Central memory CD8-positive, alpha-beta T cell (primary cell): ENCODE data around the gene UQCRC1.

ENCODE experiments used
- ATAC-seq: fragments of 150-1000 bp; cut with Tn5 transposase; replicated peaks from 2 replicates; pipeline ENCODE4 v1.10.0; 2022; ENCODE audit warnings: mild to moderate bottlenecking, moderate FRiP score, moderate number of reproducible peaks; ENCODE audit not compliant: poor library complexity, severe bottlenecking; ENCODE audit errors: extremely low read depth
- DNase-seq, 2 donors: peaks; one replicate each; pipeline ENCODE4 v3.0.0; 2021; ENCODE audit warnings: low spot score in 2 of 2
- H3K27ac Mint-ChIP-seq: one replicate; pipeline ENCODE4 v1.8.0; 2022; ENCODE audit warnings: low read depth, mild to moderate bottlenecking, moderate library complexity, mixed read lengths
- H3K27me3 Mint-ChIP-seq: one replicate; pipeline ENCODE4 v1.8.0; 2022; ENCODE audit warnings: mixed read lengths
- H3K36me3 Mint-ChIP-seq: one replicate; pipeline ENCODE4 v1.8.0; 2022; ENCODE audit warnings: mild to moderate bottlenecking, moderate library complexity, mixed read lengths; ENCODE audit not compliant: insufficient read depth
- H3K4me1 Mint-ChIP-seq: one replicate; pipeline ENCODE4 v1.8.0; 2022; ENCODE audit warnings: mixed read lengths
- H3K4me3 Mint-ChIP-seq: one replicate; pipeline ENCODE4 v1.8.0; 2022; ENCODE audit warnings: mild to moderate bottlenecking, moderate library complexity, mixed read lengths
- H3K9me3 Mint-ChIP-seq: one replicate; pipeline ENCODE4 v1.8.0; 2022; ENCODE audit warnings: mixed read lengths

UQCRC1 gene

GRCh38 chr3:48629894-48630293 lies 20.4 kb upstream of the UQCRC1 start:
- no peak overlapping the region for H3K4me3 Mint-ChIP-seq
- H3K27me3 Mint-ChIP-seq = no peaks in the 10 kb centered on the region
- peaks cover 11% of the 10 kb centered on the region for H3K4me1 Mint-ChIP-seq
- DNase-seq = no peak
- H3K27ac Mint-ChIP-seq = no peak overlapping the region
- H3K9me3 Mint-ChIP-seq = no peaks in the 10 kb centered on the region
- H3K36me3 Mint-ChIP-seq = peaks cover 7% of the 10 kb centered on the region
- ATAC-seq = no peak

DNA sequence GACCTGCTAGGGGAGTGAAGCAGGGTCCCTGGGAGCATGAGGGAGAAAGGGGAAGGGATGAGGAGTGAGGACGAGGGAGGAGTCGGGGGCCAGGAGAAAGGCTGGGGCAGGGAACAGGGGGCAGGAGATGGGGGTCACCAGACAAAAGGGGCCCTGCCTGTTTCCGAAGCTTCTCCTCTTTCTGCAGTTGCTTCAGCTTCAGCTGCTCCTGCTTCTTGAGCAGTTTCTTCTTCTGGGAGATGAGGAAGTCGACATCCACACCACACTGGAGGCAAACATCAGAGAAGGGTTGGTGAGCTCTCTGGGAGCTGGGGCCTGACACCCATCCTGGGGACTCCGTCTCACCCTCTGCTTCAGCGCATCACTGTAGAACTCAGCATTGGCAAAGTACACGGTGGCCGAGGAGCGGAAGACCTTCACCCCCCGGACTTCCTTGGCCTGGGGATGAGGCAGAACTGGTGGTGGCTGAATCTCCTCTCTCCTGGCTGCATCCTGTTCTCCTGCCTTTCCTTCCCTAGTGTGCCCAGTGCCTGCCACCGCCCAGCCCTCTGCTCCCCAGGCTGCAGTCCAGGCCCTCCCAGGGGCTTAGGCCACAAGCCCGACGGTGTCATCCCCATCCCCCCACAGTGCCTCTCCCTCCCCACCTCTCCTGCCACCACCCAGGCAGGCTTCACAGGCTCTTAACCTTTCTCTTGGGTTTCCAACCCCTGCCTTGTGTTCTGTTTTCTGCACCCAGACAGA lies 19.0 kb upstream of the UQCRC1 start:
- DNase-seq (no peak), ATAC-seq (no peak)
- no peak overlapping the region for H3K4me3 Mint-ChIP-seq
- H3K9me3 Mint-ChIP-seq = no peaks in the 10 kb centered on the region
- peaks cover 5% of the 10 kb centered on the region for H3K36me3 Mint-ChIP-seq
- peaks cover 6% of the 10 kb centered on the region for H3K4me1 Mint-ChIP-seq
- H3K27ac Mint-ChIP-seq = no peak overlapping the region
- no peaks in the 10 kb centered on the region for H3K27me3 Mint-ChIP-seq

DNA sequence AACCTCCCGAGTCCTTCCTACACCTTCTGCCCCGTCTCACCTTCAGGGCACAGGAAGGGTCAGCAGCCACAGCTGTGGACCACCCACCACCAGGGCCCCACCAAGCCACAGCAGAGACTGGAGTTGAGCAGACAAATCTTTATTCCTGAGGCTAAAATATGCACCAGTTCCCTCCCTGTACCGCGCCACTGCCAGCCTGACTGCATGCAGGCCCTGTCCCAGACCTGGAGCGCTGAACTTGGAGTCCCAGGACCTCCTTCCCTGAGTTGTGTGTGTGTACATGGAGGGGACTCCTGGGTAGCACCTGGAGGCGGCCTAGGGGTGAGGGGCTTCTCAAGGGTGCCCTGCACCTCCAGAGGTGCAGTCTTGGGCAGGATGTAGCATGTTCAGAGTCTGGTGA lies 16.2 kb upstream of the UQCRC1 start:
- no peaks in the 10 kb centered on the region for H3K9me3 Mint-ChIP-seq
- no peak for DNase-seq

GRCh38 chr3:48624767-48625166 lies 15.3 kb upstream of the UQCRC1 start:
- no peaks in the 10 kb centered on the region for H3K9me3 Mint-ChIP-seq
- H3K27me3 Mint-ChIP-seq = no peaks in the 10 kb centered on the region
- H3K4me1 Mint-ChIP-seq = peaks cover 6% of the 10 kb centered on the region
- no peak overlapping the region for H3K27ac Mint-ChIP-seq
- no peak overlapping the region for H3K4me3 Mint-ChIP-seq
- H3K36me3 Mint-ChIP-seq = peaks cover 3% of the 10 kb centered on the region
- ATAC-seq (no peak), DNase-seq (no peak)

More for the DNA sequence above, 16.2 kb upstream of the UQCRC1 start:
- Mint-ChIP-seq H3K27me3 (no peaks in the 10 kb centered on the region), H3K36me3 (peaks cover 5% of the 10 kb centered on the region), H3K4me3 (no peak overlapping the region), H3K4me1 (peaks cover 6% of the 10 kb centered on the region), H3K27ac (no peak overlapping the region)
- no peak for ATAC-seq

GRCh38 chr3:48623851-48624547 lies 14.6 kb upstream of the UQCRC1 start:
- no peak for ATAC-seq
- H3K4me3 Mint-ChIP-seq = no peak overlapping the region

DNA sequence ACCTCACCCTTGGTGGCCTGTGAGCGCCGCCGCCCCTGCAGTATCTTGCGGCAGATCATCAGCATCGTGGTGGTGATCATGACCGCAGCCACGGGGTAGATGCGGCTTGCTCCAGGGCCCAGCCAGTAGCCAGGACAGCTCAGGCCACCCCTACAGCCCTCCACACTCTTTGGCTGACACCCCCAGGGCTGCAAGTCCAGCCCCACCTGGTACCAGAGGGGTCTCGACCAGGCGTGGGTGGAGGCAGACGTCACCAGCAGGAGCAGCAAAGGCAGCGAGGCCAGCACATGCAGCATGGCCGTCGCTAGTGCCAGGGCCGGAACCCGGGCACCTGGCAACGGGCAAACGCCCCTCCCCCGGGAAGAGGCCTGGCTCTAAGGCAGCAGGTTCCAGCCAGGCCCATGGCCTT lies 12.0 kb upstream of the UQCRC1 start, which contains the start of gene TMEM89:
Gene TMEM89 (minus strand): TSS at position 309 of the 409 bp plus-strand sequence. CDS start 13 bp downstream, at position 296.
- Mint-ChIP-seq H3K36me3 (peaks cover 2% of the 10 kb centered on the region), H3K27ac (no peak within 1 kb of the TSS)

More at GRCh38 chr3:48623851-48624547, 14.6 kb upstream of the UQCRC1 start:
- Mint-ChIP-seq H3K4me1 (peaks cover 6% of the 10 kb centered on the region), H3K27ac (no peak overlapping the region), H3K27me3 (no peaks in the 10 kb centered on the region), H3K9me3 (no peaks in the 10 kb centered on the region), H3K36me3 (peaks cover 3% of the 10 kb centered on the region)
- no peak for DNase-seq

DNA sequence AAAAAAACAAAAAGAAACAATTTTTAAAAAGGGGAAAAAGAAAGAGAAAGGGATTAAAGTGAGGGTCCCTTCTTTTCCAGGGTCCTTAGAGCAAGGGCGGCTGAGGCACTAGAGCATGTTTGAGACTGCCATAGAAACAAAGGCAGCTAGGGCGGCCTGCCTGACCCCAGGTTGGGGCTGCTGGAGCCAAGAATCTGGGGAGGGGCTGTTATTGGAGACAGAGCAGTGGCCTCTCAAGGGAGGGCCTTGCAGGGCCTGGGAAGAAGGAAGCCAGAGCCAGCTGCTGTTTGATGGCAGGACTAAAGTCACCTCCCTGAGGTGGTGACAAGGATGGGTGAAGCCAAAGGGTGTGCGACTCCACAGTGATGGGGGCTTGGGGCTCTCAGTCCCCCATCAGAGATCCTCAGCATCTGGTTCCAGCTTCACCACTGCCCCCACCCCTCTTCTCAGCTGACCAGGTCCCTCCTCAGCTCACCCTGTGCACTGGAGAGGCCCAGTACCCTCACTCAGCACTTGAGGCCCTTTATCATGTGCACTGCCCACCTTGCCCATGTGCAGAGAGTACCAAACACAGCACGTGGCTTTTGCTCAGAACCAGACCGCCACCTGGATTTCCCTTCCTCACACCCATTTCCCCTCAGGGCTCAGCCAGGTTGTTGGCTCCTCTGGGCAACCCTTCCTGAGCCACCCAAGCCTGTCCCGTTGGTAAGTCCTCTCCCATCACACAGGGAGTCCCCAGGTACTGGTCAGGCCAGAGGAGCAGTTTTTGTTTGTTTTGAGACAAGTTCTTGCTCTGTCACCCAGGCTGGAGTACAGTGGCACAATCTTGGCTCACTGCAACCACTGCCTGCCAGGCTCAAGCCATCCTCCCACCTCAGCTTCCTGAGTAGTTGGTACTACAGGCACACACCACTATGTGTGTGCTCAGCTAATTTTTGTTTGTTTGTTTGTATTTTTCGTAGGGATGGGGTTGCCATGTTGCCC lies 10.4 kb upstream of the UQCRC1 start:
- Mint-ChIP-seq H3K36me3 (peaks cover 2% of the 10 kb centered on the region), H3K9me3 (no peaks in the 10 kb centered on the region), H3K4me1 (peaks cover 6% of the 10 kb centered on the region), H3K27me3 (no peaks in the 10 kb centered on the region), H3K27ac (no peak overlapping the region), H3K4me3 (no peak overlapping the region)
- DNase-seq (no peak), ATAC-seq (no peak)

More for the DNA sequence above, 12.0 kb upstream of the UQCRC1 start, which contains the start of gene TMEM89:
- ATAC-seq (no peak), DNase-seq (no peak)
- peaks cover 6% of the 10 kb centered on the region for H3K4me1 Mint-ChIP-seq
- no peak within 1 kb of the TSS for H3K4me3 Mint-ChIP-seq
- no peaks in the 10 kb centered on the region for H3K9me3 Mint-ChIP-seq
- no peaks in the 10 kb centered on the region for H3K27me3 Mint-ChIP-seq

DNA sequence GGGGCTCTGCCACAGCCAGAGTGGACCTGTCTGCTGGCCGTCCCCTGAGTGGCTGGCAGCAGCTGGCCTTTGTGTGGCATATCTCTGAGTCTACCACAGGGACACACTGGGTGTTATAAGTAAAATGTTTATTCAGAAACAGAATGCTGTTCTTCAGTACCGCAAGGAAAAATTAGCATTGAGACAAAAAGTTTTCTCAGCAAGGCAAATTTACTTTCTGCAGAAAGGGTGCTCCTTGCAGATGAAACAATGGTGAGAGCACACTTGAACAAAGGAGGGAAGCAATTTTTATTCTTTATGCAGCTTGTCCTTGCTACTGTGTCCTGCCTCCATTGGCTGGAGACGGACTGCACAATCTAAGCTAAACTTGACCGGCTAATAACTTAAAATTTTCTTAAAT lies 8.1 kb upstream of the UQCRC1 start:
- Mint-ChIP-seq H3K36me3 (peaks cover 2% of the 10 kb centered on the region), H3K27me3 (no peaks in the 10 kb centered on the region), H3K27ac (no peak overlapping the region), H3K9me3 (no peaks in the 10 kb centered on the region), H3K4me3 (no peak overlapping the region), H3K4me1 (no peaks in the 10 kb centered on the region)
- no peak for ATAC-seq
- DNase-seq = no peak

DNA sequence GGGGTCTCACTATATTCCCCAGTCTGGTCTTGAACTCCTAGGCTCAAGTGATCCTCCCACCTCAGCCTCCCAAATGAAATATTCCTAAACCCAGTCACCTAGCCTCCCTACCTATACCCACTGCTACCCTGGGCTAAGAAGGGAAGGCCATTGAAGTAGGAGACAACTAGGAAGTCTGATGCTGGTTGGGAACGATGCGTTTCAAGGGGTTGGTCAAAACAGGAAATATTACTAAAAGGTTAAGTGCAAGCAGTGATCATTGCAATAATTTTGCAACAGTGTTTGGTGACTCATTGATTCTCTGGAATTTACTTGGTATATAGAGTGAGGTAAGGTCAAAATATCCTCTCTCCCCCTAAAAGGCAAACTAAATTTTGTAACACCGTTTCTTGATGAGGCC lies 4.6 kb upstream of the UQCRC1 start:
- no peak overlapping the region for H3K4me3 Mint-ChIP-seq
- ATAC-seq (no peak), DNase-seq (no peak)
- no peak overlapping the region for H3K27ac Mint-ChIP-seq
- no peaks in the 10 kb centered on the region for H3K27me3 Mint-ChIP-seq
- H3K36me3 Mint-ChIP-seq = peaks cover 8% of the 10 kb centered on the region
- H3K9me3 Mint-ChIP-seq = no peaks in the 10 kb centered on the region
- peaks cover 4% of the 10 kb centered on the region for H3K4me1 Mint-ChIP-seq

DNA sequence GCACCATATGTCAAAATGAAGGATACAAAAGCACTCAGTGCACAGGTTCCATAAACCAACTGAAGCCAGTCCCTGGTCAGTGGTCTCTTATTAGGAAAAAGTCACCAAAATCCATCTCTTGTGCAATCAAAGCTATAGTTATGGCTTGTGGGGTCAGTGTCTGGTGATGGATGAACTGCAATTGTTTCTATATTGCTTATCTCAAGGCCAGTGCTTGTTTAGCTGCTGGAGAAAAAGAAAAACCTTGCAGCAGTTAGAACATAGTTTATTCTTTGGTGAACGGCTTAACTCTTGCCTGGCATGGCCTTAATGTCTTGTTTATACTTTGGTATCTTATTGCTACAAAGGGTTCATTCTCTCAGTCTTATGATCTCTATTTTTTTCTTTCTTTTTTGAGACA lies 2.9 kb upstream of the UQCRC1 start:
- Mint-ChIP-seq H3K36me3 (peaks cover 13% of the 10 kb centered on the region), H3K27ac (no peak overlapping the region), H3K4me3 (no peak overlapping the region), H3K4me1 (peaks cover 13% of the 10 kb centered on the region), H3K9me3 (no peaks in the 10 kb centered on the region), H3K27me3 (no peaks in the 10 kb centered on the region)
- DNase-seq (no peak), ATAC-seq (no peak)

DNA sequence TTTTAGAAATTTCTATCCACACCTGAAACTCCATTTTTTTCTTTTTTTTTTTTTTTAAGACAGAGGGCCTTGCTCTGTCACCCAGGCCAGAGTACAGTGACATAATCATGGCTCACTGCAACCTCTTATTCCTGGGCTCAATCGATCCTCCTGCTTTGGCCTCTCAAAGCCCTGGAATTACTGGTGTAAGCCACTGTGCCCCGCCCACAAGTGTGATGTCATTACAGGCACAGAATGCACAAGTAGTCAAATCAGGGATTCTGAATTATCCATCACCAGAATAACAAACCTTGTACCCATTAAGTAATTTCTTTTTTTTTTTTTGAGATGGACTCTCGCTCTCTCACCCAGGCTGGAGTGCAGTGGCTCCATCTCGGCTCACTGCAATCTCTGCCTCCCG lies 1.9 kb downstream of the UQCRC1 start:
- Mint-ChIP-seq H3K36me3 (peaks cover 38% of the 10 kb centered on the region), H3K4me3 (no peak overlapping the region), H3K27me3 (no peaks in the 10 kb centered on the region), H3K4me1 (peaks cover 20% of the 10 kb centered on the region), H3K9me3 (no peaks in the 10 kb centered on the region), H3K27ac (no peak overlapping the region)
- no peak for DNase-seq
- ATAC-seq = no peak

- peaks cover 7% of the 10 kb centered on the region for H3K4me1 Mint-ChIP-seq
- no peaks in the 10 kb centered on the region for H3K27me3 Mint-ChIP-seq
- DNase-seq (no peak), ATAC-seq (no peak)
- H3K36me3 Mint-ChIP-seq = peaks cover 49% of the 10 kb centered on the region
- no peak overlapping the region for H3K27ac Mint-ChIP-seq
- no peak overlapping the region for H3K4me3 Mint-ChIP-seq
- H3K9me3 Mint-ChIP-seq = no peaks in the 10 kb centered on the region
Measured at GRCh38 chr3:48601622-48601994, 7.8 kb downstream of the UQCRC1 start.
